Measurements from ENCODE around the gene FMN2.

FMN2 gene

GRCh38 chr1:240462277-240462676, 370.6 kb downstream of the FMN2 start:
- no peak for DNase-seq

GRCh38 chr1:240462766-240463395, 371.2 kb downstream of the FMN2 start:
- DNase-seq, result no peak

- DNase-seq, result no peak
These were observed 372.4 kb downstream of the FMN2 start for GRCh38 chr1:240464099-240464498.

- no peak for DNase-seq
These were observed 373.9 kb downstream of the FMN2 start for GRCh38 chr1:240465531-240465940.

GRCh38 chr1:240466509-240466908, 374.8 kb downstream of the FMN2 start:
- DNase-seq, result no peak

GRCh38 chr1:240467895-240468294, 376.2 kb downstream of the FMN2 start:
- DNase-seq, result no peak

GRCh38 chr1:240468656-240469055, 377.0 kb downstream of the FMN2 start:
- DNase-seq, result no peak

GRCh38 chr1:240474133-240474614, 382.5 kb downstream of the FMN2 start:
- DNase-seq, result no peak

GRCh38 chr1:240475832-240476231, 384.1 kb downstream of the FMN2 start:
- no peak for DNase-seq

- DNase-seq, result no peak
These were observed 386.9 kb downstream of the FMN2 start for GRCh38 chr1:240478536-240478935.

- DNase-seq, result no peak
These were observed 393.2 kb downstream of the FMN2 start for GRCh38 chr1:240484804-240485443.

GRCh38 chr1:240486611-240487010, 394.9 kb downstream of the FMN2 start:
- DNase-seq, result no peak

GRCh38 chr1:240487493-240487892, 395.8 kb downstream of the FMN2 start:
- DNase-seq, result no peak

- no peak for DNase-seq
These were observed 399.5 kb downstream of the FMN2 start for GRCh38 chr1:240491156-240491555.

- DNase-seq, result no peak
These were observed 400.1 kb downstream of the FMN2 start for GRCh38 chr1:240491796-240492195.

- peak; percentile 19 for DNase-seq
These were observed 401.3 kb downstream of the FMN2 start for GRCh38 chr1:240492832-240493440.

- no peak for DNase-seq
These were observed 403.9 kb downstream of the FMN2 start for GRCh38 chr1:240495601-240496000.

GRCh38 chr1:240496356-240496755, 404.7 kb downstream of the FMN2 start:
- no peak for DNase-seq

GRCh38 chr1:240496941-240497340, 405.3 kb downstream of the FMN2 start:
- no peak for DNase-seq

GRCh38 chr1:240497908-240498307, 406.2 kb downstream of the FMN2 start:
- DNase-seq, result no peak

- no peak for DNase-seq
These were observed 406.7 kb downstream of the FMN2 start for GRCh38 chr1:240498335-240498734.

- DNase-seq, result no peak
These were observed 407.3 kb downstream of the FMN2 start for GRCh38 chr1:240499012-240499411.

GRCh38 chr1:240500647-240501046, 409.0 kb downstream of the FMN2 start:
- no peak for DNase-seq

- no peak for DNase-seq
These were observed 409.4 kb downstream of the FMN2 start for GRCh38 chr1:240501115-240501514.

Measured in NCI-H2107 (cell line).